Measurements from ENCODE around the gene NUP35.
A peak's percentile ranks its signal among the peaks of the same experiment; 100 is the strongest.

Gene NUP35, protein sequence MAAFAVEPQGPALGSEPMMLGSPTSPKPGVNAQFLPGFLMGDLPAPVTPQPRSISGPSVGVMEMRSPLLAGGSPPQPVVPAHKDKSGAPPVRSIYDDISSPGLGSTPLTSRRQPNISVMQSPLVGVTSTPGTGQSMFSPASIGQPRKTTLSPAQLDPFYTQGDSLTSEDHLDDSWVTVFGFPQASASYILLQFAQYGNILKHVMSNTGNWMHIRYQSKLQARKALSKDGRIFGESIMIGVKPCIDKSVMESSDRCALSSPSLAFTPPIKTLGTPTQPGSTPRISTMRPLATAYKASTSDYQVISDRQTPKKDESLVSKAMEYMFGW

DNA sequence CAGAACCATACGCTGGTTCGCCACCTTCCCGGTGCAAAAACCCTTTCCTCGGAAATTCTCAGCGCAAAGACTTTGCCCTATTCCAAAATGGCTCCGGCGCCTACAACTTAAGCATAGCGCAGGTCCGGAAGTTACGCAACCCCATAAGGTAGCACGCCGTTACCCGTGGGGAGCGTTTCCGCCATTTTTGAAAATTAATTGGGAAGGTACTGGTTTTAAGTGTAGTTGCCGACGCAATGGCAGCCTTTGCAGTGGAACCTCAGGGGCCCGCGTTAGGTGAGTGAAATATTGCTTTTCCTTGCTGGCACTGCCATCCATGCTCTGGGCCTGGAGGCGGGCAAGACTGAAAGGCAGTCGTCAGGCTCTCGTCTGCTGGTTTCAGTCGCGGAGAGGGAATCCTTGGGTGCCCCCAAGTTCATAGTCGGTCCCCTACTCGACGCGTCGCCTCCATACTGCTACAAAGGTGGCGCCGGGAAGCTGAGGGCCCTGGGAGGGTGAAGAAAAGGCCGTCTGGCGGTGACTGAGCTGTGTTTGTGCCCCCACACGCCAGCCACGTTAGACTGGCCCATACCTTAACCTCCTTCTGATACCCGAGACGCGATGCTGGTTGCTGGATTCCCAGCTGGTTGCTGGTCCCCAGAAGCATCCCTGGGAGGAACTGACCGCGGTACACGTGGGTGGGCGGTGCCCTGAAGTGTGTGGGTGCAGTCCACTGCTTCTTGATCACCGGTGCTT lies at the start of gene NUP35:
Gene NUP35 (plus strand): TSS at position 222 of the 735 bp plus-strand sequence. CDS start 15 bp downstream, at position 237.
- peak within 1 kb of the TSS; percentile 76 to 87 for H3K4me3 ChIP-seq (ENCODE audit: low read depth in 1 of 2, low read length in 1 of 2)
- H3K9me3 ChIP-seq: no peaks in the 10 kb centered on the region
- TF ChIP-seq, protein P1, sequence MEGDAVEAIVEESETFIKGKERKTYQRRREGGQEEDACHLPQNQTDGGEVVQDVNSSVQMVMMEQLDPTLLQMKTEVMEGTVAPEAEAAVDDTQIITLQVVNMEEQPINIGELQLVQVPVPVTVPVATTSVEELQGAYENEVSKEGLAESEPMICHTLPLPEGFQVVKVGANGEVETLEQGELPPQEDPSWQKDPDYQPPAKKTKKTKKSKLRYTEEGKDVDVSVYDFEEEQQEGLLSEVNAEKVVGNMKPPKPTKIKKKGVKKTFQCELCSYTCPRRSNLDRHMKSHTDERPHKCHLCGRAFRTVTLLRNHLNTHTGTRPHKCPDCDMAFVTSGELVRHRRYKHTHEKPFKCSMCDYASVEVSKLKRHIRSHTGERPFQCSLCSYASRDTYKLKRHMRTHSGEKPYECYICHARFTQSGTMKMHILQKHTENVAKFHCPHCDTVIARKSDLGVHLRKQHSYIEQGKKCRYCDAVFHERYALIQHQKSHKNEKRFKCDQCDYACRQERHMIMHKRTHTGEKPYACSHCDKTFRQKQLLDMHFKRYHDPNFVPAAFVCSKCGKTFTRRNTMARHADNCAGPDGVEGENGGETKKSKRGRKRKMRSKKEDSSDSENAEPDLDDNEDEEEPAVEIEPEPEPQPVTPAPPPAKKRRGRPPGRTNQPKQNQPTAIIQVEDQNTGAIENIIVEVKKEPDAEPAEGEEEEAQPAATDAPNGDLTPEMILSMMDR (IDR thresholded peaks at IDR 0.05): no peak
- H3K4me1 ChIP-seq (ENCODE audit: control insufficient read depth in 1 of 2, insufficient read depth in 1 of 2, low read depth in 1 of 2, low read length in 1 of 2): peaks cover 17 to 18% of the 10 kb centered on the region in 2 experiments
- H3K27me3 ChIP-seq: peaks cover 10% of the 10 kb centered on the region
- peak within 1 kb of the TSS; percentile 65 for H3K27ac ChIP-seq
- no peaks in the 10 kb centered on the region for H3K36me3 ChIP-seq

DNA sequence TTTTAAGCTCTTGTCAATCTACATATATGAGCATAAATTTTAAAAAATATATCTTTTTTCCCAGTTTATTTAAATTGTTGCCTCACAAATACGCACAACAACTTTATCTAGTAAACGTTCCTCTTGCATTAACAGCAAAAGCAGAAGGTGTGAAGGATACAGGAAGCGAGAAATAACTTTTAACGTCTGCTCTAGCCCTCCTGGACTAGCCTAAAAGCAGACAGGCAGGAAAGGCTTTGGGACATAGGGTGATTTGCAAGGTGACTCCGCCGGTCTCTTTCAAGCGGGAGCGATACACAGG lies 46.1 kb upstream of the NUP35 start:
- Histone ChIP-seq H3K9me3 (no peaks in the 10 kb centered on the region), H3K27me3 (peaks cover 38% of the 10 kb centered on the region), H3K27ac (no peak overlapping the region), H3K4me1 (ENCODE audit: control insufficient read depth in 1 of 2, insufficient read depth in 1 of 2, low read depth in 1 of 2, low read length in 1 of 2) (peaks cover 11% of the 10 kb centered on the region in 2 experiments), H3K36me3 (no peaks in the 10 kb centered on the region), H3K4me3 (ENCODE audit: low read depth in 1 of 2, low read length in 1 of 2) (peak overlapping the region; percentile 64 to 68)
- TF ChIP-seq, protein P1 (IDR thresholded peaks at IDR 0.05): no peak

DNA sequence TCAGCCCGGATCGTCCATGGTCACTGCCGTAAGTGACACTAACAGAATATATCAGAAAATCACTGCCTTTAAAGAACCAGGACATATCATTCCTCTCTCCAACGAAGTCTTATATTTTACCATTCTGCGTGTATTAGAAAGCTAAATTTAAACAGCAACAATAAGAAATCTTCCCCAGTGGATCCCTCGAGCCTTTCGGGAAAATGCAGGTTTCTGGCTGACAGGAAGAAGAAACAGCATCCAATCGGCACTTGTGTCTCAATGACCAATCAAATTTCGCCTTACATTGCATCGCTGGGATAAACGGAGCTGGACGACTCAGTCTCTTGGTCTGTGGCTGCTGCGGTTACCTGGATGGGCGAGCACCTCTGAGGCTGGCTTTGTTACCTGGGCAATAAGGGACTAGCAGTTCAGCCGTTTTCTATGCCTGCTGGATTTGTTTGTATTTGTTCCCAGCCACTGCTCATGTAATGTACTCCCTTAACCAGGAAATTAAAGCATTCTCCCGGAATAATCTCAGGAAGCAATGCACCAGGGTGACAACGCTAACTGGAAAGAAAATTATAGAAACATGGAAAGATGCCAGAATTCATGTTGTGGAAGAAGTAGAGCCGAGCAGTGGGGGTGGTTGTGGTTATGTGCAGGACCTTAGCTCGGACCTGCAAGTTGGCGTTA lies 45.6 kb upstream of the NUP35 start, which contains the start of gene DUSP19:
Gene DUSP19 (plus strand): TSS at position 284 of the 675 bp plus-strand sequence. CDS start 187 bp downstream, at position 471.
- TF ChIP-seq, protein P1 (IDR thresholded peaks at IDR 0.05): no peak
- Histone ChIP-seq H3K4me1 (ENCODE audit: control insufficient read depth in 1 of 2, insufficient read depth in 1 of 2, low read depth in 1 of 2, low read length in 1 of 2) (peaks cover 11% of the 10 kb centered on the region in 2 experiments), H3K27ac (peak within 1 kb of the TSS; percentile 3), H3K4me3 (ENCODE audit: low read depth in 1 of 2, low read length in 1 of 2) (peak within 1 kb of the TSS; percentile 64 to 68), H3K36me3 (no peaks in the 10 kb centered on the region), H3K27me3 (peaks cover 38% of the 10 kb centered on the region), H3K9me3 (no peaks in the 10 kb centered on the region)

DNA sequence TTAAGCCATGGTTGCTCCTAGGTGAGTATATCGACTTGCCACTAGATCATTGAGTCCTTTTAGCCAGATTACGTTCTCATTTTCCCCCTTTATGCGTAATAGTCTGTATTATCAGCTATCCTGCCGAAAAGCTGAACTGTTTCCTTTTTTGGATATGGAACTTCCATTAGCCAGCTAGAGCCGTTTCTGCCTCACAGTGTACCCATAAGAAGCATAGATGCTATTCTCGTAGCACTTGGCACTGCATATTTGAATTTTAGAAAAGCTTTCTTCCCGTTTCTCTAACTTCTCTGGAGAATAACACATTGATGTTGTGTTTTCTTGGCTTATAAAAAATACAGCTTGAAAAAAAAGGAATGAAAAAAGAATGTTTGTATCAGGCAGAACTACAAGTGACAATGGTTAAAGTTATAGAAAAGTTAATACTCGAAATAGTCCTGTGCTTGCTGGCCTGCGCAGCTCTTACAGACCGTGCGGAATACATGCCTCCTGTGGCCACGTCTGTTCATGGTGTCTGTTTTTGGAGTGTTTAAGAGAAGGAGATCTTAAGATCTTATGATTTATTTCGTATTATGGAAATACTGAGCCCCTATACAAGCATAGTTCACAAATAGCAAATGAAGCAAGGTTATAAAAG lies 45.0 kb upstream of the NUP35 start:
- Histone ChIP-seq H3K36me3 (no peaks in the 10 kb centered on the region), H3K9me3 (no peaks in the 10 kb centered on the region), H3K27ac (no peak overlapping the region), H3K27me3 (peaks cover 35% of the 10 kb centered on the region), H3K4me1 (ENCODE audit: control insufficient read depth in 1 of 2, insufficient read depth in 1 of 2, low read depth in 1 of 2, low read length in 1 of 2) (peaks cover 11% of the 10 kb centered on the region in 2 experiments), H3K4me3 (ENCODE audit: low read depth in 1 of 2, low read length in 1 of 2) (peak overlapping the region; percentile 64 to 68)
- TF ChIP-seq, protein P1 (IDR thresholded peaks at IDR 0.05): no peak

DNA sequence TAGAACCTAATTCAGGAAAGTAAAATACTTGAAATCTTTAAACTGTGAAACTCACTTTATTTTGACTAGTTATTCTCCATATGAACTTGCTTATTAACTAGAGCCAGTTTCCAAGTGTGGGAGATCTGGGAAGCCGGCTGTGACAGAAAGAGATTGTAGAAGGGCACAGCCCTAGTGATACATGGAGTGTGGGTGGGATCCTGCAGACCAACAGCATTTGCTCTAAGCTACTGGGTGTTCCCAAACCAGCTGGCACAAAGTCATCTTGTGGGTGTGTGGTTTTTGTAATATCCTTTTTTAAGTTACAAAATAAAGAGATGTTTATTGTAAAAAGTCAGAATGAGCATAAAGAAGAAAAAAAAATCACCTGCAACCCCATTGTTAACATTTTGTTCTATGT lies 42.3 kb upstream of the NUP35 start:
- H3K27me3 ChIP-seq: peaks cover 10% of the 10 kb centered on the region
- peaks cover 11% of the 10 kb centered on the region in 2 experiments for H3K4me1 ChIP-seq (ENCODE audit: control insufficient read depth in 1 of 2, insufficient read depth in 1 of 2, low read depth in 1 of 2, low read length in 1 of 2)
- TF ChIP-seq, protein P1 (IDR thresholded peaks at IDR 0.05): no peak
- H3K9me3 ChIP-seq: no peaks in the 10 kb centered on the region
- no peak overlapping the region for H3K4me3 ChIP-seq (ENCODE audit: low read depth in 1 of 2, low read length in 1 of 2)
- no peak overlapping the region for H3K27ac ChIP-seq
- no peaks in the 10 kb centered on the region for H3K36me3 ChIP-seq

Data from neutrophil (primary cell).